Ishikawa (cell line): ENCODE results near the gene NLRP8.

Experiments
- CEBPB ChIP-seq: IDR thresholded peaks from 2 replicates; pipeline ENCODE4 v1.6.1; 2012
- CREB1 ChIP-seq: IDR thresholded peaks from 2 replicates; pipeline ENCODE4 v1.6.1; 2012; ENCODE audit warnings: low read depth
- EGR1 ChIP-seq: IDR thresholded peaks from 2 replicates; pipeline ENCODE4 v1.6.1; 2012
- EP300 ChIP-seq: IDR thresholded peaks from 2 replicates; pipeline ENCODE4 v1.6.1; 2012; ENCODE audit warnings: borderline replicate concordance
- FOXM1 ChIP-seq: IDR thresholded peaks from 2 replicates; pipeline ENCODE4 v1.6.1; 2012; ENCODE audit warnings: low read depth, borderline replicate concordance
- MAX ChIP-seq: IDR thresholded peaks from 2 replicates; pipeline ENCODE4 v1.6.1; 2012
- NFIC ChIP-seq: IDR thresholded peaks from 2 replicates; pipeline ENCODE4 v1.6.1; 2012
- RAD21 ChIP-seq: IDR thresholded peaks from 2 replicates; pipeline ENCODE4 v1.6.1; 2012; ENCODE audit warnings: low read depth
- REST ChIP-seq: IDR thresholded peaks from 2 replicates; pipeline ENCODE4 v1.6.1; 2012; ENCODE audit warnings: low read depth, mild to moderate bottlenecking
- TAF1 ChIP-seq: IDR thresholded peaks from 2 replicates; pipeline ENCODE4 v1.6.1; 2012; ENCODE audit warnings: low read depth, mild to moderate bottlenecking
- TCF12 ChIP-seq: IDR thresholded peaks from 2 replicates; pipeline ENCODE4 v1.6.1; 2012; ENCODE audit warnings: low read depth
- TEAD4 ChIP-seq: IDR thresholded peaks from 2 replicates; pipeline ENCODE4 v1.6.1; 2012
- USF1 ChIP-seq: IDR thresholded peaks from 2 replicates; pipeline ENCODE4 v1.6.1; 2012
- YY1 ChIP-seq: IDR thresholded peaks from 2 replicates; pipeline ENCODE4 v1.6.1; 2012; ENCODE audit warnings: low read depth
- ZBTB7A ChIP-seq: IDR thresholded peaks from 2 replicates; pipeline ENCODE4 v1.6.1; 2012; ENCODE audit warnings: low read depth

The NLRP8 gene

GRCh38 chr19:56014765-56015164 lies 67.1 kb downstream of the NLRP8 start:
- TF ChIP-seq MAX (no peak), TAF1 (no peak), EP300 (no peak), REST (no peak), EGR1 (no peak), RAD21 (no peak)

- TF ChIP-seq USF1 (no peak), REST (peak; percentile 88), CREB1 (no peak)
Observed at GRCh38 chr19:56015756-56016155, 68.1 kb downstream of the NLRP8 start.

- TF ChIP-seq REST = peak; percentile 66
Observed at GRCh38 chr19:56019325-56019724, 71.7 kb downstream of the NLRP8 start.

- peak; percentile 63 for TF ChIP-seq REST
Observed at GRCh38 chr19:56020355-56020975, 72.8 kb downstream of the NLRP8 start.

GRCh38 chr19:56026769-56027168 lies 79.1 kb downstream of the NLRP8 start:
- TF ChIP-seq FOXM1 = no peak
- no peak for TF ChIP-seq CEBPB
- TF ChIP-seq EGR1 = no peak
- TF ChIP-seq ZBTB7A = no peak
- no peak for TF ChIP-seq NFIC
- TF ChIP-seq EP300 = no peak
- no peak for TF ChIP-seq REST
- no peak for TF ChIP-seq CREB1
- no peak for TF ChIP-seq YY1
- TF ChIP-seq MAX = no peak
- TF ChIP-seq USF1 = no peak
- TF ChIP-seq RAD21 = no peak
- no peak for TF ChIP-seq TAF1
- no peak for TF ChIP-seq TCF12
- TF ChIP-seq TEAD4 = no peak
